ENCODE measurements around the gene TECR. TPM values are rescaled to one million over a fixed set of nuclear protein-coding genes. Genes with fewer than 3 reads are reported as not detected.

Gene TECR
- total and polyA plus RNA-seq, 2 of the 13 experiments (the other 11 are each of a cell fraction or from before 2014, with no cell fraction given), result 54.9 to 121 TPM

DNA sequence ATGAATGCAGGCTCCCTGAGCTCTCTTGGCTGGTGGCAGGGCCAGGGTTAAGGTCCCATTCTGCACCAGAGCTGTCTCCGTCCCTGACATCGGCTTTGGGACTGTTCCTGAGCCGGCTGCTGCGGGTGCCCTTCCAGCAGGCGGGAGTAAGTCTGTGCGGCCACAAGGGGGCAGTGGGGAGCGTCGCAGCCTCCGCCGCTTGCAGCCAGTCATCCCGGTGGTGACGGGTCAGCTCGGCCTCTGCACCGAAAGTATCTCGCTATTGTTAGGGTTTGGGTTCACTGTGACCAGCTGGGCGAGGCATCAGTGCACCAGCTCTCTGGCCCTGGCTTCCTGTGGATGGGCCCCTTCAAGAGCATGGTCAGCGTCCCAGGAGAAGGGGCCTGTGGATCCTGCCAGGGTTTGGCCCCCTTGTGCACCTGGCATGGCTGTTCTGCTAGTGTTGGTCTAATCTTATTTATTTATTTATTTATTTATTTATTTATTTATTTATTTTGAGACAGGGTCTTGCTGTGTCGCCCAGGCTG is 27.3 kb downstream of the TECR start (continued):
- TF ChIP-seq NFE2 (CRISPR knock-in tag; IDR thresholded peaks at IDR 0.05) (no peak), TEAD3 (CRISPR knock-in tag; optimal IDR thresholded peaks at IDR 0.05; ENCODE audit: borderline replicate concordance) (peak; percentile 43), KMT2A (CRISPR knock-in tag; IDR thresholded peaks at IDR 0.05) (peak; percentile 56; the same call in 1 of the 2 replicates), GMEB2 (CRISPR knock-in tag; IDR thresholded peaks at IDR 0.05; ENCODE audit: low read depth) (no peak), CEBPZ (IDR thresholded peaks at IDR 0.05; ENCODE audit: low read length) (no peak), CHCHD3 (CRISPR knock-in tag; IDR thresholded peaks at IDR 0.05) (0 out of 2 replicates have a peak, but pooled peaks have one; percentile 69), ZNF724P (CRISPR knock-in tag; IDR thresholded peaks at IDR 0.05; ENCODE audit: borderline replicate concordance) (0 out of 2 replicates have a peak, but pooled peaks have one; percentile 35), YEATS2 (CRISPR knock-in tag; IDR thresholded peaks at IDR 0.05; ENCODE audit: borderline replicate concordance) (no peak), SCMH1 (CRISPR knock-in tag; IDR thresholded peaks at IDR 0.05; ENCODE audit: borderline replicate concordance) (no peak), ZIK1 (CRISPR knock-in tag; IDR thresholded peaks at IDR 0.05; ENCODE audit: borderline replicate concordance, low read depth) (no peak), ZMYM3 (CRISPR knock-in tag; IDR thresholded peaks at IDR 0.05) (peak; percentile 66), SP140L (CRISPR knock-in tag; IDR thresholded peaks at IDR 0.05; ENCODE audit: borderline replicate concordance) (no peak), ESRRA (CRISPR knock-in tag; IDR thresholded peaks at IDR 0.05; ENCODE audit: low read depth) (no peak), ZNF280B (CRISPR knock-in tag; IDR thresholded peaks at IDR 0.05; ENCODE audit: borderline replicate concordance) (0 out of 2 replicates have a peak, but pooled peaks have one; percentile 31), KAT8 (CRISPR knock-in tag; IDR thresholded peaks at IDR 0.05) (0 out of 2 replicates have a peak, but pooled peaks have one; percentile 34), HDAC1 (CRISPR knock-in tag; IDR thresholded peaks at IDR 0.05) (0 out of 2 replicates have a peak, but pooled peaks have one; percentile 31), ZNF543 (CRISPR knock-in tag; IDR thresholded peaks at IDR 0.05) (peak; percentile 69; the same call in 1 of the 2 replicates), AKAP8 (CRISPR knock-in tag; IDR thresholded peaks at IDR 0.05) (no peak), ZNF615 (CRISPR knock-in tag; IDR thresholded peaks at IDR 0.05; ENCODE audit: borderline replicate concordance) (no peak), ZNF775 (CRISPR knock-in tag; IDR thresholded peaks at IDR 0.05; ENCODE audit: borderline replicate concordance) (no peak)
- TF ChIP-seq, protein P1, sequence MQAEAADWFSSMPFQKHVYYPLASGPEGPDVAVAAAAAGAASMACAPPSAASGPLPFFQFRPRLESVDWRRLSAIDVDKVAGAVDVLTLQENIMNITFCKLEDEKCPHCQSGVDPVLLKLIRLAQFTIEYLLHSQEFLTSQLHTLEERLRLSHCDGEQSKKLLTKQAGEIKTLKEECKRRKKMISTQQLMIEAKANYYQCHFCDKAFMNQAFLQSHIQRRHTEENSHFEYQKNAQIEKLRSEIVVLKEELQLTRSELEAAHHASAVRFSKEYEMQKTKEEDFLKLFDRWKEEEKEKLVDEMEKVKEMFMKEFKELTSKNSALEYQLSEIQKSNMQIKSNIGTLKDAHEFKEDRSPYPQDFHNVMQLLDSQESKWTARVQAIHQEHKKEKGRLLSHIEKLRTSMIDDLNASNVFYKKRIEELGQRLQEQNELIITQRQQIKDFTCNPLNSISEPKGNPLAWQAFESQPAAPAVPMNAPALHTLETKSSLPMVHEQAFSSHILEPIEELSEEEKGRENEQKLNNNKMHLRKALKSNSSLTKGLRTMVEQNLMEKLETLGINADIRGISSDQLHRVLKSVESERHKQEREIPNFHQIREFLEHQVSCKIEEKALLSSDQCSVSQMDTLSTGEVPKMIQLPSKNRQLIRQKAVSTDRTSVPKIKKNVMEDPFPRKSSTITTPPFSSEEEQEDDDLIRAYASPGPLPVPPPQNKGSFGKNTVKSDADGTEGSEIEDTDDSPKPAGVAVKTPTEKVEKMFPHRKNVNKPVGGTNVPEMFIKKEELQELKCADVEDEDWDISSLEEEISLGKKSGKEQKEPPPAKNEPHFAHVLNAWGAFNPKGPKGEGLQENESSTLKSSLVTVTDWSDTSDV (CRISPR knock-in tag; IDR thresholded peaks at IDR 0.05), result no peak
